B cell (primary cell): ENCODE results near the gene AGPAT3. TPM values are rescaled to one million over a fixed set of nuclear protein-coding genes. Genes with fewer than 3 reads are reported as not detected.

Experiments used
- ATAC-seq: fragments of 200-7000 bp; cut with Tn5 transposase; one replicate; pipeline ENCODE4 v1.10.0; 2021; ENCODE audit warnings: low read depth, mild to moderate bottlenecking, moderate number of reproducible peaks, moderate library complexity
- CTCF ChIA-PET: fragments of 350-600 bp; sonication (Branson Sonifier 250); formaldehyde crosslinking; loops from one replicate; lab custom pipeline; 2021; ENCODE audit warnings: antibody characterized with exemption, inconsistent platforms; lab: Charles Lee
- POLR2A ChIA-PET: fragments of 350-600 bp; sonication (Branson Sonifier 250); formaldehyde crosslinking; loops from one replicate; lab custom pipeline; 2021; ENCODE audit warnings: antibody characterized with exemption; lab: Charles Lee
- DNase-seq: peaks from one replicate; pipeline ENCODE4 v3.0.0; 2013
- H2AFZ ChIP-seq: 2 replicates; pipeline ENCODE4 v1.6.1; 2012; ENCODE audit warnings: mild to moderate bottlenecking, low read depth, low read length; ENCODE audit not compliant: insufficient read depth, poor library complexity, severe bottlenecking
- H3K27ac ChIP-seq, 2 donors: 1 replicate in 1 of 2; 2 replicates in 1 of 2; pipeline ENCODE4 v1.5.1; 2012 to 2013; ENCODE audit warnings: low read length in 2 of 2, mild to moderate bottlenecking in 2 of 2, moderate library complexity in 1 of 2
- H3K27me3 ChIP-seq, 4 experiments: fragments of 200-600 bp in 1 of 4; sonication (generic) in 1 of 4; replicated peaks in 1 of 4; 1 replicate in 2 of 4; 2 replicates in 2 of 4; pipeline versions ENCODE4 v1.6.1 to v1.7.0; 2013 to 2016; ENCODE audit warnings: low read length in 3 of 4, mild to moderate bottlenecking in 2 of 4, mixed read lengths in 1 of 4, moderate library complexity in 1 of 4; ENCODE audit not compliant: insufficient read depth in 4 of 4, control insufficient read depth in 3 of 4; ENCODE audit errors: control extremely low read depth in 1 of 4
- H3K36me3 ChIP-seq, 2 experiments: replicated peaks in 1 of 2; 1 replicate in 1 of 2; 2 replicates in 1 of 2; pipeline versions ENCODE4 v1.6.1 to v1.7.1; 2013; ENCODE audit warnings: low read length in 1 of 2; ENCODE audit not compliant: insufficient read depth in 2 of 2, control insufficient read depth in 1 of 2; ENCODE audit errors: control extremely low read depth in 1 of 2, extremely low read depth in 1 of 2
- H3K4me1 ChIP-seq, 2 donors: fragments of 200-600 bp in 1 of 2; sonication (generic) in 1 of 2; 1 replicate in 1 of 2; 2 replicates in 1 of 2; pipeline versions ENCODE4 v1.5.1 to v1.6.1; 2013 to 2017; ENCODE audit warnings: low read length in 2 of 2; ENCODE audit not compliant: control insufficient read depth in 2 of 2, insufficient read depth in 2 of 2
- H3K4me2 ChIP-seq: replicated peaks from 2 replicates; pipeline ENCODE3; 2012; ENCODE audit warnings: mild to moderate bottlenecking, low read depth, low read length; ENCODE audit not compliant: poor library complexity, severe bottlenecking
- H3K4me3 ChIP-seq, 5 experiments: fragments of 200-600 bp in 1 of 5; sonication (generic) in 1 of 5; 1 replicate in 3 of 5; 2 replicates in 2 of 5; pipeline versions ENCODE4 v1.5.1 to v1.7.0; 2011 to 2016; ENCODE audit warnings: low read length in 4 of 5, mild to moderate bottlenecking in 4 of 5, low read depth in 2 of 5, control low read depth in 1 of 5, moderate library complexity in 1 of 5; ENCODE audit not compliant: insufficient read depth in 1 of 5; ENCODE audit errors: control extremely low read depth in 1 of 5, extremely low read depth in 1 of 5
- H3K79me2 ChIP-seq: fragments of 200-600 bp; sonication (generic); one replicate; pipeline ENCODE4 v1.6.0; 2016; ENCODE audit warnings: low read length; ENCODE audit not compliant: control insufficient read depth, insufficient read depth
- H3K9ac ChIP-seq: fragments of 200-600 bp; sonication (generic); 2 replicates; pipeline ENCODE4 v1.6.1; 2017; ENCODE audit warnings: mild to moderate bottlenecking, low read length, moderate library complexity
- H3K9me3 ChIP-seq, 3 donors: one replicate each; pipeline versions ENCODE4 v1.6.1 to v1.7.1; 2013; ENCODE audit warnings: low read length in 2 of 3; ENCODE audit not compliant: control insufficient read depth in 2 of 3, insufficient read depth in 1 of 3; ENCODE audit errors: control extremely low read depth in 1 of 3
- H4K20me1 ChIP-seq: 2 replicates; pipeline ENCODE4 v1.6.0; 2012; ENCODE audit warnings: mild to moderate bottlenecking, low read length; ENCODE audit not compliant: insufficient read depth, control insufficient read depth, poor library complexity, severe bottlenecking
- H3K27ac Mint-ChIP-seq: one replicate; pipeline ENCODE4 v1.8.0; 2021; ENCODE audit warnings: mixed read lengths
- H3K27me3 Mint-ChIP-seq: one replicate; pipeline ENCODE4 v1.8.0; 2021; ENCODE audit warnings: mixed read lengths
- H3K4me1 Mint-ChIP-seq: one replicate; pipeline ENCODE4 v1.8.0; 2021; ENCODE audit warnings: mixed read lengths
- H3K4me3 Mint-ChIP-seq: one replicate; pipeline ENCODE4 v1.8.0; 2021; ENCODE audit warnings: mixed read lengths
- H3K9me3 Mint-ChIP-seq: one replicate; pipeline ENCODE4 v1.8.0; 2022; ENCODE audit warnings: mixed read lengths; ENCODE audit not compliant: insufficient read depth
- EZH2 ChIP-seq: IDR thresholded peaks from 2 replicates; pipeline ENCODE4 v1.6.1; 2012; ENCODE audit warnings: borderline replicate concordance, low read depth, mild to moderate bottlenecking, moderate library complexity, low read length; ENCODE audit not compliant: insufficient read depth, poor library complexity, severe bottlenecking
- WGBS: methylation state at CpG from one replicate; pipeline ENCODE4 v1.1.5; 2013; ENCODE audit warnings: missing lambda C conversion rate; ENCODE audit not compliant: insufficient coverage; 5-methylcytosine and 5-hydroxymethylcytosine counted together
- intact Hi-C: fragments of 100-400 bp; cut with micrococcal nuclease; formaldehyde crosslinking; loops from one replicate; pipeline ENCODE4 v1.10.0; 2022
- polyA plus RNA-seq: library from polyadenylated mRNA; depleted of rRNA; stranded (reverse); fragments of >200 nt; gene quantifications from 2 replicates; pipeline ENCODE4 v1.2.3, GENCODE V29; 2012
- total RNA-seq, 2 donors: library from RNA; stranded (reverse); fragments of 120-200 nt in 1 of 2; gene quantifications; 1 replicate in 1 of 2; 2 replicates in 1 of 2; pipeline versions ENCODE4 v1.2.3 to v1.2.4, GENCODE V29; 2013 to 2022
- TF ChIP-seq, protein P1 (sequence below): fragments of 200-600 bp; IDR thresholded peaks from one replicate; pipeline ENCODE4 v1.8.0; 2022; ENCODE audit warnings: antibody characterized with exemption, mild to moderate bottlenecking

AGPAT3 gene
- total and polyA plus RNA-seq, 2 donors (not counting 1 experiment from before 2014, with no cell fraction given): 14.3 to 49.3 TPM

DNA sequence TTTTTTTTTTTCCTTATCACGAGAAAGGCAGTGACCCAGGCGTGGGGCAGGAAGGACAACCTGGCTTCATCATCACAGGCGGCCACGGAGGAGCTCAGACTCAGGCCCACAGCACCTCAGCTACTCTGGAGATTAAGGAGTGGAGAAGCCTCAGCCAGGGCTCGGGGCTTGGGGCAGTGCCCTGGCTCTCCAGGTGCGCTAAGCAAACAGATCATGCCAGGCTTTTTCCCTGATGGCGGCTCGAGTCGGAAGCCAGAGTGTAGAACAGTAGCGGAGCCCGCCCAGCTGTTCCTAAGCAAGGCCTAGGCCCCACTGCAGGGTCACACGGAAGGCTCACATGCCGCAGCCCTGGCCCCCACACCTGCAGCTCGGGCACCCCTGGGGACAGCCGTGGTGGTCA lies 70.7 kb downstream of the AGPAT3 start:
- H3K79me2 ChIP-seq: peaks cover 62% of the 10 kb centered on the region
- H3K4me1 Mint-ChIP-seq: peaks cover 28% of the 10 kb centered on the region
- intact Hi-C loops: no loop called here

DNA sequence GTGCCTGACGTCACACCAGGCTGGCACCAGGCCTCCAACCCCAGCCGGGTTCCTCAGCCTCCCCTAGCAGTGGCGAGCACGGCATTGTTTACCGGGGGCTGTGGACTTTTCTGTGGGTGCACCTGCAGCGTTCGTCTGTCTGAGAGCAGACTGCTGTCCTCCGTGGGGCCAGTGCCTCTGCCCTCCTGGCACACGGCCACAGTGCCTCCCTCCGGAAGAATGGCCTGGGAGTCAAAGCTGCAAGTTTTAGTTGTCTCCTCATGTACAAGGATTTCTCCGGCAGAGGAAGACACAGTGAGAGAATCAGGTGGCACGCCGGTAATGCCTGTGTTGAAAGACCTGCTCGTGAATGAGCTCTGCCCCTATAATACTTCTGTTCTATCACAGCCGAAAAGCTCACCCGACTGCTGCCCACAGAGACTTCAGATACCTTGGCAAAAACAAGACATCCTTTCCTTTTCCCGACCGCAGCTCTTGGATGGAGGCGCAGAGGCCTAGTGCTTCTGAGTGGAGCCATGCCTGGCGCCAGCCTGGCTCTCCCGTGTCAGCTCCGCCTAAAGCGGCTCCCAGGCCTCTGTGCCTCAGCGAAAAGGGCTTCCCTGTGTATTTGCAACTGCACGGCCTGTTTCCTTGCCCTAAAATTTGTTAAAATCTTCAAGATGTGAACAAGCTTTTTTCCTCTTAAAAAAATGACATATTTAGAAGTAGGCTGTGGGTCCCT lies 71.4 kb downstream of the AGPAT3 start:
- ATAC-seq (no peak), DNase-seq (no peak)
- no peak overlapping the region for H3K9ac ChIP-seq
- H4K20me1 ChIP-seq: peaks cover 82% of the 10 kb centered on the region
- CTCF ChIA-PET: interaction anchor here (1.7 kb wide), 1 partner anchor 39 kb away, joined by 8 read pairs; no protein-coding TSS in a partner anchor
- no peak overlapping the region for H3K27ac ChIP-seq
- Mint-ChIP-seq H3K9me3 (no peaks in the 10 kb centered on the region), H3K4me3 (no peak overlapping the region), H3K27ac (no peak overlapping the region), H3K27me3 (no peaks in the 10 kb centered on the region), H3K4me1 (peaks cover 23% of the 10 kb centered on the region)
- intact Hi-C loops: no loop called here
- H2AFZ ChIP-seq: no peak overlapping the region
- POLR2A ChIA-PET: no interaction called here
- H3K4me1 ChIP-seq: peaks cover 9 to 23% of the 10 kb centered on the region in 2 donors
- H3K4me2 ChIP-seq: no peak overlapping the region
- no peak overlapping the region for H3K4me3 ChIP-seq
- no peaks in the 10 kb centered on the region for H3K27me3 ChIP-seq
- peaks cover 0 to 6% (median 0%) of the 10 kb centered on the region in 3 donors for H3K9me3 ChIP-seq
- H3K36me3 ChIP-seq: no peaks in the 10 kb centered on the region
- H3K79me2 ChIP-seq: peaks cover 65% of the 10 kb centered on the region
- WGBS: 98% methylated on average over 21 of the region's 25 CpGs
- no peak for TF ChIP-seq EZH2
- TF ChIP-seq, protein P1, sequence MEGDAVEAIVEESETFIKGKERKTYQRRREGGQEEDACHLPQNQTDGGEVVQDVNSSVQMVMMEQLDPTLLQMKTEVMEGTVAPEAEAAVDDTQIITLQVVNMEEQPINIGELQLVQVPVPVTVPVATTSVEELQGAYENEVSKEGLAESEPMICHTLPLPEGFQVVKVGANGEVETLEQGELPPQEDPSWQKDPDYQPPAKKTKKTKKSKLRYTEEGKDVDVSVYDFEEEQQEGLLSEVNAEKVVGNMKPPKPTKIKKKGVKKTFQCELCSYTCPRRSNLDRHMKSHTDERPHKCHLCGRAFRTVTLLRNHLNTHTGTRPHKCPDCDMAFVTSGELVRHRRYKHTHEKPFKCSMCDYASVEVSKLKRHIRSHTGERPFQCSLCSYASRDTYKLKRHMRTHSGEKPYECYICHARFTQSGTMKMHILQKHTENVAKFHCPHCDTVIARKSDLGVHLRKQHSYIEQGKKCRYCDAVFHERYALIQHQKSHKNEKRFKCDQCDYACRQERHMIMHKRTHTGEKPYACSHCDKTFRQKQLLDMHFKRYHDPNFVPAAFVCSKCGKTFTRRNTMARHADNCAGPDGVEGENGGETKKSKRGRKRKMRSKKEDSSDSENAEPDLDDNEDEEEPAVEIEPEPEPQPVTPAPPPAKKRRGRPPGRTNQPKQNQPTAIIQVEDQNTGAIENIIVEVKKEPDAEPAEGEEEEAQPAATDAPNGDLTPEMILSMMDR: no peak

More for the DNA sequence above, 70.7 kb downstream of the AGPAT3 start:
- H3K9me3 ChIP-seq: peaks cover 0 to 6% (median 0%) of the 10 kb centered on the region in 3 donors
- DNase-seq (no peak), ATAC-seq (no peak)
- Mint-ChIP-seq H3K4me3 (no peak overlapping the region), H3K27me3 (no peaks in the 10 kb centered on the region), H3K9me3 (no peaks in the 10 kb centered on the region), H3K27ac (no peak overlapping the region)
- H2AFZ ChIP-seq: no peak overlapping the region
- 90% methylated on average over 15 of the region's 15 CpGs for WGBS
- no peak overlapping the region for H3K4me3 ChIP-seq
- no peak overlapping the region for H3K9ac ChIP-seq
- peaks cover 81% of the 10 kb centered on the region for H4K20me1 ChIP-seq
- CTCF ChIA-PET: interaction anchor here (1.7 kb wide), 1 partner anchor 40 kb away, joined by 8 read pairs; no protein-coding TSS in a partner anchor
- POLR2A ChIA-PET: no interaction called here
- no peak overlapping the region for H3K4me2 ChIP-seq
- H3K36me3 ChIP-seq: no peaks in the 10 kb centered on the region
- H3K27ac ChIP-seq: no peak overlapping the region
- TF ChIP-seq, protein P1: no peak
- TF ChIP-seq EZH2: no peak
- peaks cover 9 to 23% of the 10 kb centered on the region in 2 donors for H3K4me1 ChIP-seq
- H3K27me3 ChIP-seq: no peaks in the 10 kb centered on the region
